ENCODE results near the gene TACC2. TPM values are rescaled to one million over a fixed set of nuclear protein-coding genes. Genes with fewer than 3 reads are reported as not detected.
"Not testable (repeated sequence)": the region's sequence is repeated elsewhere in the genome, so short reads cannot be mapped to it uniquely, and the experiment has no call there.

Gene TACC2
- total RNA-seq, 1 donor from 2014 or later = 377 TPM

DNA sequence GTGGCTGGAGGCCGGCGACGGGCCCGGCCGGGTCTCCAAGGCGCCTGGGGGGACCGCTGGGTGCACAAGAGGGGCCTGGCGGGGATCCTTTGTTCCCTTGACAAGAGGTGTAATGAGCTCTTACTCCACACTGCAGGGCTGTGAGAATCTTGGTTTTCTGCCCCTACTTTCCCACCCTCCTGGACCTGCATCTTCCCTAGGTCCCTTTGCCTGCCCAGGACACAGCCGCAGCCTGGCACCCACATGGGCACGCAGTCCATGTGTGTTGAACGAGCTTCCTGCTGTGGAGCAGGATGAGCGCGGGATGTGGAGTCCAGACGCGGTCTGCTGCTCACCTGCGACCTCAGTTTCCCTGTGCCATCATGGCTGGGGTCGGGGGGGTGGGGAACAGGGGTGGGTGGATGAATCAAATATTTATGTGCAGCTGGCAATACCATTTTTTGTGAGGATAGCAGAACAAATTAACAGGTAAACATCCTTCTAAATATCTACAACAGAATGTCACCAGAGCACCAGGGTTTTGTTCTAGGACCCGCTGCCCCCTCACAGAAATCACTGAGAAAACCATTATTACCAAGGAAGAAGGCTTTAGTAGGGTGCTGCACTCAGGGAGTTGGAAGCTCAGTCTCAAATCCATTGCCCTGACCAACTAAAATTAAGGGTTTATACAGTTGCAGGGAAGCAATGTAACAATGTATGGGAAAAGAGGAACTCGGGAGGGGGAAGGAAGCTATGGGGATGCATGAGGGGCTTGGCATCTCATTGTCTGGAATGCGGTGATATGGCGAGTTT is 13.5 kb upstream of the TACC2 start:
- DNase-seq (no peak), ATAC-seq (peak; percentile 28)
- intact Hi-C loops (cut with micrococcal nuclease) = no loop called here

GRCh38 chr10:121976607-121977006 is 12.4 kb upstream of the TACC2 start:
- ATAC-seq (no peak), DNase-seq (no peak)
- intact Hi-C loops (cut with micrococcal nuclease) = no loop called here

DNA sequence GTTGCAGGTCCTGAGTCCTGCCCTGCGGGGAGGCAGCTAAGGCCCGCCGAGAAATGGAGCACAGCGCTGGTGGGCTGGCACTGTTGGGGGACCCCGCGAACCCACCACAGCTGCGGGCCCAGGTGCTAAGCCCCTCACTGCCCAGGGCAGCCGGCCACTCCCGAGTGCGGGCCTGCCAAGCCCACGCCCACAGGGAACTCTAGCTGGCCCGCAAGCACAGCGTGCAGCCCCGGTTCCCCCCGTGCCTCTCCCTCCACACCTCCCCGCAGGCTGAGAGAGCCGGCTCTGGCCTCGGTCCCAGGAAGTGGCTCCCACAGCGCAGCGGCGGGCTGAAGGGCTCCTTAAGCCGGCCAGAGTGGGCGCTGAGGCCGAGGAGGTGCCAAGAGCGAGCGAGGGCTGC is 10.5 kb upstream of the TACC2 start:
- DNase-seq (no peak), ATAC-seq (no peak)
- intact Hi-C loops (cut with micrococcal nuclease) = no loop called here

- DNase-seq = no peak
- no peak for ATAC-seq
- intact Hi-C loops (cut with micrococcal nuclease) = no loop called here
These were observed 7.6 kb upstream of the TACC2 start for GRCh38 chr10:121981346-121981745.

DNA sequence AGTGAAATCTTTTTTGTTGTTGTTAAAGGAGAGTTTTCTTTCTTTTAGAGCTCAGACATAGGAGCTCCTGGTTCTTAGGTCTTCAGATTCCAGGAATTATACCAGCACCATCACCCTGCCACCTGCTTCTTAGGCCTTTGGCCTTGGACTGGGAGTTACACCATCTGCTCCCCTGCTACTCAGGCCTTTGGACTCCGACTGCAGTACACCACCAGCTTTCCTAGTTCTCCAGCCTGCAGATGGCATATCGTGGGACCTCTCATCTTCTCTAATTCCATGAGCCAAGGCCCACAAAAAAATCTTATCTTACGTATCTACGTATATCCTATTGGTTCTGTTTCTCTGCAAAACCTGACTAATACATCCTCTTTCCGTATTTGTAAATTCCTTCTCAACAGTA is 5.1 kb upstream of the TACC2 start:
- DNase-seq (no peak), ATAC-seq (no peak)
- intact Hi-C loops (cut with micrococcal nuclease) = no loop called here

DNA sequence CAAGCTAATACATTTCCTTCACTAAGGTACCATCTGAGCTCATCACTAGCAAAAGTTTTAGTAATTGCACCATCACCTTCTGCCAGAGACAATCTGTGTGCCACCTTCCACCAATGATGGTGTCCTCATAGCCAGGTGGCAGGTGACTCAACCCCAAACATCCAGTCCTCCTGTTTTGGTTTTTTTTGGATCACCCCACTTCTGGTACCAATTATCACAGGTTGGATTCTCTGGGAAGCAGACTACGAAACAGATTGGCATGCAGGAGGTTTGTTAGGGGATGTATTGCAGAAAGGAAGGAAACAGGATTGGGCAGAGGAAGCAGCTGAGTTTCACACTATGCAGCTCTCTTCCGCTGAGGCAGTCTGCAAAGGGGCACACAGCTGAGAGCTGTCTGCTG is 4.5 kb upstream of the TACC2 start:
- ATAC-seq = no peak
- intact Hi-C loops (cut with micrococcal nuclease) = no loop called here

GRCh38 chr10:121990015-121990677 is 1.2 kb downstream of the TACC2 start:
- intact Hi-C loops (cut with micrococcal nuclease) = no loop called here
- DNase-seq = no peak
- ATAC-seq = no peak

More for the DNA sequence above, 4.5 kb upstream of the TACC2 start:
- no peak for DNase-seq

DNA sequence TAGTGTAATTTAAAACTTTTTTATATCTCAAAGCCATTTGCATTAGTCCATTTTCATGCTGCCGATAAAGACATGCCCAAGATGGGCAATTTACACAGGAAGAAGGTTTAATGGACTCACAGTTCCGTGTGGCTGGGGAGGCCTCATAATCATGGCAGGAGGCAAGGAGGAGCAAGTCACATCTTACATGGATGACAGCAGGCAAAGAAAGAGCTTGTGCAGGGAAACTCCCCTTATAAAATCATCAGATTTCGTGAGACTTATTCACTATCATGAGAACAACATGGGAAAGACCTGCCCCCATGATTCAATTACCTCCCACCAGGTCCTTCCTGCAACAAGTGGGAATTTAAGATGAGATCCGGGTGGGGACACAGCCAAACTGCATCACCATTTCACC is 2.8 kb downstream of the TACC2 start:
- ATAC-seq; intact Hi-C loops (cut with micrococcal nuclease); DNase-seq: not testable (repeated sequence)

DNA sequence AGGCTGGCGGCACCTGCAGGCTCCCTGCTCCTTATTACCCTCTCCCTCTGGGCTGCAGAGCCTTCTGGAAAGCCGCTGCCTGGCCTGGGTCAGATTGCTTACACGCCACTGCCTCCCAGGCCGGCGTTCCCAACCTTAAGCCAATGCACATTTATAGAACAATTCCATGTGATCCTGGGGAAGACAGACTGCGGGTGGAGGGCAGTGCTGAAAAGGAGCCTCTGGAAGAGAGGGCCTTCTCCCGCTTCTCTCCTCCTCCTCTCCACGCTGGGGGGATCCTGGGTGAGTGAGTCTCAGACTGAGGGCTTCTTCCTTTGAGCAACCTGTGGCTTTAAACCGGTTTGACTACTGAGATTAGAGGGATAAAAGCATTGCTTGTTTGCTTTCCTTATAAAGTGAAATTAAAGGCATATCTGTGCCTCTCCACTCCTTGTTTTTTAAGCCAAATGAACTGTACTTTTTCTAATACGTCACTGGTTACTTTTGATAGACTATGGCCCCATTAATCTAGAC is 5.5 kb downstream of the TACC2 start:
- peak; percentile 82 for ATAC-seq
- intact Hi-C loops (cut with micrococcal nuclease) = no loop called here

DNA sequence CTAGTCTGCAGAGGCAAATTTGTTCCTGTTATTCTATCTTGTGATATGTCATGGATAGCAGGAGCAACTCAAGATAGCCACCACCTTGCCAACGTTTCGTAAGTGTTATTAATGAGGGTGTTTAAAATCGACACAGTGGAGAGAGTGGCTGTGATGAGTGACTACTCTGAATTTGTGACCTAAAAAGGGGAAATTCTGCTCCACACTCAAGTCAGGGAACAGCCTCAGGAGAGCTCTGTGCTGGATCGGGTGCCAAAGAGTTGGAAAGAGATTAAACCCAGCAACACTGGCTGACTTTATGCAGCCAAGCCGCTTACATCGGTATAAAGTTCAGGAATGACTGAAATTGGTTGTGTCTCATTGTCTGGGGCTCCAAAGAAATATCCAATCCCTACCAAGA is 9.5 kb downstream of the TACC2 start:
- DNase-seq (no peak), ATAC-seq (peak; percentile 32)
- intact Hi-C loops (cut with micrococcal nuclease) = no loop called here

More for the DNA sequence above, 5.5 kb downstream of the TACC2 start:
- DNase-seq = peak; percentile 82

- DNase-seq (no peak), ATAC-seq (peak; percentile 17)
- intact Hi-C loops (cut with micrococcal nuclease) = no loop called here
These were observed 10.3 kb downstream of the TACC2 start for GRCh38 chr10:121999301-121999700.

DNA sequence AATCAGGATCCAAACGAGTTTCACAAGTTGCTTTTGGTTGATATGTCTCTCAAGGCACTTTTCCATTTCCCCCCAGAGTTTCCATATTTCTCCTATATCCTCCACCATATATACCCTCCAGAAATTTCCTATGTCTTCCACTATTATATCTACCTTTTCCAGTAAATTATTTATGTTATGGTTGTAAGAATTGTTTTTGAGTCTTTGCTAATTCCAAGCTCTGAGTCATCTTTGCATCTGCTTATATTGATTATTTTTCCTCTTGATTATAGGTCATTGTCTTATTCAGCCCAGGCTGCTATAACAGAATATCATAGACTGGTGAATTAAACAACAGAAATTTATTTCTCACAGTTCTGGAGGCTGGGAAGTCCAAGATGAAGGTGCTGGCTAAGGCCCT is 12.7 kb downstream of the TACC2 start:
- intact Hi-C loops (cut with micrococcal nuclease) = no loop called here
- DNase-seq (no peak), ATAC-seq (no peak)

DNA sequence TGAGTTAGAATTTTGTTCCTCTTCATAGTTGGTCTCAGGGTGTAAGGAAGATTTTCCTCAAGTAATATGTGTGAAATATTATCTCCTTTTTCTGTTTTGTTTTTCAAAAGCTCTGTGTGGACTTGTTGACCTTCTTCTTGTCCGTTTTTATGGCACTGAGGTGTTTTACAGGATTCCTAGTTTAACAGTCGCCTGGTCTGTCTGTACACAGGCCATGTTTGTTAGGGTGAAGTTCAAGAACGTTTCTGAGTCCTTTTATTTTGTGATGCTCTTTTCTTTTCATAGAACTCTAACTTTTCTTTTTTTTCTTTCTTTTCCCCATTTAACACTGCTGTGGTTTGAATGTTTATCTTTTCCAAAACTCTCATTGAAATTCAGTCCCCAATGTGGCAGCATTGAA is 18.5 kb downstream of the TACC2 start:
- ATAC-seq (no peak), DNase-seq (no peak)
- intact Hi-C loops (cut with micrococcal nuclease) = no loop called here

DNA sequence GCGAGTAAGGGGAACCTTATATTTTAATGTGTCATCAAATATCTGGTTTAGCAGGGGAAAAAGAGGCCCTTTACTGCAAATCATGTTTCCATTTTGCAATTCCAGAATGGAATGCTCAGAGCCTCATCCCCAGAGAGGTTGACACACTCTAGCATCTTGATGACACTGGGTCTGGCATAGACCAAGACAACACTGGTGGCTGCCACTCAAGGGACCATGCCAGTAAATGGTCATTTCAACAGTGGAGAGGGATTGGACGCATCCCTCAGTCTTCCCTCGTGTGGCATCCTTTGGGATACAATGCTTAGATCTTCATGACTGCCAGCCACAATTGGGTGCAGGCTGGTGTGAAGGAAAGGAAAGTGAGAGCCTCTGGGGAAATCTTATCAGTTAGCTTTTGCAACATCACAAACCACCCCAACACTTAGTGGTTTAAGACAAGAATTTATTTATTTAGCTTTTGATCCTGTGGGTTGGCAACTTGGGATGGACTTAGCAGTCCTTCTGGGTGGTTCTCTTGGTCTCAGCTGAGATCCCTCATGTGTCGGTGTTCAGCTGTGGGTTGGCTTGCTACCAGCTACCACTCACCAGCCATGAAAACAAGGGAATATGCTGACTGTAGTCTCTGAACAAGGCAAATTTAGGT is 21.6 kb downstream of the TACC2 start:
- no peak for ATAC-seq
- DNase-seq = no peak
- intact Hi-C loops (cut with micrococcal nuclease) = no loop called here

GRCh38 chr10:122012731-122013130 is 23.8 kb downstream of the TACC2 start:
- DNase-seq (no peak), ATAC-seq (peak; percentile 7)
- intact Hi-C loops (cut with micrococcal nuclease) = no loop called here

- peak; percentile 86 for ATAC-seq
- intact Hi-C loops (cut with micrococcal nuclease) = no loop called here
- peak; percentile 44 for DNase-seq
These were observed 24.4 kb downstream of the TACC2 start for GRCh38 chr10:122013311-122013780.

GRCh38 chr10:122014652-122015248 is 25.8 kb downstream of the TACC2 start:
- DNase-seq (no peak), ATAC-seq (peak; percentile 65)
- intact Hi-C loops (cut with micrococcal nuclease) = no loop called here

GRCh38 chr10:122017926-122018325 is 29.0 kb downstream of the TACC2 start:
- not testable (repeated sequence) for ATAC-seq, DNase-seq

GRCh38 chr10:122018491-122018890 is 29.5 kb downstream of the TACC2 start:
- DNase-seq (no peak), ATAC-seq (no peak)
- intact Hi-C loops (cut with micrococcal nuclease) = no loop called here

More at GRCh38 chr10:122017926-122018325, 29.0 kb downstream of the TACC2 start:
- intact Hi-C loops (cut with micrococcal nuclease) = not testable (repeated sequence)
